RKO (cell line): ENCODE data around the gene PILRA.
"Not testable (repeated sequence)": the region's sequence is repeated elsewhere in the genome, so short reads cannot be mapped to it uniquely, and the experiment has no call there.

Experiments
- DNase-seq: peaks from one replicate; pipeline ENCODE4 v3.0.0-alpha.2; 2016; ENCODE audit warnings: low spot score

PILRA gene

DNA sequence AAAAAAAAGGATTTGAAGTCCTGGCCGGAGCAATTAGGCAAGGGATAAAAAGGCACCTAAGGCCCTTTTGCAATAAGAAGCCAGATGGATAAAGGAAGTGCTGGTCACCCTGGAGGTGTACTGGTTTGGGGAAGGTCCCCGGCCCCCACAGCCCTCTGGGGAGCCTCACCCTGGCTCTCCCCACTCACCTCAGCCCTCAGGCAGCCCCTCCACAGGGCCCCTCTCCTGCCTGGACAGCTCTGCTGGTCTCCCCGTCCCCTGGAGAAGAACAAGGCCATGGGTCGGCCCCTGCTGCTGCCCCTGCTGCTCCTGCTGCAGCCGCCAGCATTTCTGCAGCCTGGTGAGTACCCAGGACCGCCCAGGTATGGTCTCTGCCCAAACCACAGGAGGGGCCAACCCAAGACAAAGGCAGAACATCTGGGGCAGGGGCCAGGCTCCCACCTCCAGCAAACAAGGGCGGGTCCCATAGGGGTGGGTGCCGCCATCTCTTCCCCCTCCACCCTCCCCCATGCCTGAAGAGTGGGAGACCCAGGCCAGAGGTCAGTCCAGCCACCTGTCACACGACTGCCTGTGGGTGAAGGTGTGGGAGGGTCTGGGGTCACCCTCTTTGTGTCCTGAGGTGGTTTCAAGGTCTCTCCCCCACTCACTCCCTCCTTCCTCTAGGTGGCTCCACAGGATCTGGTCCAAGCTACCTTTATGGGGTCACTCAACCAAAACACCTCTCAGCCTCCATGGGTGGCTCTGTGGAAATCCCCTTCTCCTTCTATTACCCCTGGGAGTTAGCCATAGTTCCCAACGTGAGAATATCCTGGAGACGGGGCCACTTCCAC, 15.0 kb upstream of the PILRA start, which contains the start of gene PILRB:
Gene PILRB, plus strand, starts transcription at position 91 of the 830 bp plus-strand sequence. Its CDS starts 186 bp downstream, at position 277.
- no peak for DNase-seq

DNA sequence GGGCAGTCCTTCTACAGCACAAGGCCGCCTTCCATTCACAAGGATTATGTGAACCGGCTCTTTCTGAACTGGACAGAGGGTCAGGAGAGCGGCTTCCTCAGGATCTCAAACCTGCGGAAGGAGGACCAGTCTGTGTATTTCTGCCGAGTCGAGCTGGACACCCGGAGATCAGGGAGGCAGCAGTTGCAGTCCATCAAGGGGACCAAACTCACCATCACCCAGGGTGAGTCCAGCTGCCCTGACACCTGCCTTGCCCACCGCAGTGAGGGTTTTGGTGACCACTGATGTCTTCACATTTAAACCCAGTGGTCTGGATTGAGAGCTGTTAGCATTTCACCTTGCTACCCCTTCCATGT, 14.5 kb upstream of the PILRA start:
- DNase-seq, result no peak

DNA sequence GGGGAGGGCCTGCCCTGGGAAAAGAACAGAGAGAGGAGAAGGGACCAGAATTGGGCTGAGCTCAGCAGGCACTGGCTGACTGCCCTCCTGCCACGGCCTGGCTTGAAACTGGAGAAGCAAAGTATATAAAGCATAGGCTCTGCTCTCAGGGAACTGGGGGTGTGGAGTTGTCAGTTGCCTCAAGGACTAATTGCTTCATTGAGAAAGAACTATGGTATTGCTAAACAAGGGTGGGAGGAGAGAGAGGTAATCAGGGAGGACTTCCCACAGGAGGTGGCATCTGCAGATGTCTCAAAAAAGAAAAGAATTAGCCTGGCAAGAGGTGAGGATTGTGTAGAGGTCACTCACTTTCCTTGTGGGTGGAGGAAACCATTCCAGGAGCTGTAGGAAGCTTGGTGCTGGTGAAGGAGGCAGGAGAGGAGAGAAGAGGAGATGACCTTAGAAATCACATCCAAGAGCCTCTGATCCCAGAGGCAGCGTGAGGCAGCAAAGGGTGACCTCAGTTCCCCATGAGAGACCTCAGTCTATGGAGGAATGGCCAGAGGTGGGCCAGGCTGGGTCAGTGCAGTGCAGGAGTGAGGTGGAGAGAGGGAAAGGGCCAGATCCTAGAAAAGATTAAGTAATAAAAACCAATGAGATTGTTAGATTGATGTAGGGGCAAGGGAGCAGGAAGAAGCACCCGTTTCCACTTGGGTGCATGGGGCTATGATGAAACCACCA, 13.0 kb upstream of the PILRA start:
- no peak for DNase-seq

DNA sequence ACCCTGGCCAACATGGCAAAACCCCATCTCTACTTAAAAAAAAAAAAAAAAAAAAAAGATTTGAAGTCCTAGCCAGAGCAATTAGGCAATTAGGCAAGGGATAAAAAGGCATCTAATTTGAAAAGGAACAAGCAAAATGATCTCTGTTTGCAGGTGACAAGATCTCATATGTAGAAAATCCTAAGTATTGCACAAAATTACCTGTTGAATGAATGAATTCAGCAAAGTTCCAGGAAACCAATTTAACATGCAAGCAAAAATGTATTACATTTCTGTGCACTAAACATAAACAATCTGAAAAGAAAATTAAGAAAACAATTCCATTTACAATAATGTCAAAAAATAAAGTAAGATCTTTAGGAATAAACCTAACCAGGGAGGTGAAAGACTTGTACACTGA, 10.2 kb upstream of the PILRA start:
- no peak for DNase-seq

DNA sequence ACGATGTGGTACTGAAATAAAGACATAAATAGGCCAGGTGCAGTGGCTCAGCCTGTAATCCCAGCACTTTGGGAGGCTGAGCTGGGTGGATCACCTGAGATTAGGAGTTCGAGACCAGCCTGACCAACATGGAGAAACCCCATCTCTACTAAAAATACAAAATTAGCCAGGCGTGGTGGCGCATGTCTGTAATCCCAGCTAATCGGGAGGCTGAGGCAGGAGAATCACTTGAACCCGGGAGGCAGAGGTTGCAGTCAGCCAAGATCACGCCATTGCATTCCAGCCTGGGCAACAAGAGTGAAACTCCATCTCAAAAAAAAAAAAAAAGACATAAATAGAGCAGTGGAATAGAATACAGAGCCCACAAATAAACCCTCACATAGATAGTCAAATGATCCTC, 9.5 kb upstream of the PILRA start:
- DNase-seq, result not testable (repeated sequence)

DNA sequence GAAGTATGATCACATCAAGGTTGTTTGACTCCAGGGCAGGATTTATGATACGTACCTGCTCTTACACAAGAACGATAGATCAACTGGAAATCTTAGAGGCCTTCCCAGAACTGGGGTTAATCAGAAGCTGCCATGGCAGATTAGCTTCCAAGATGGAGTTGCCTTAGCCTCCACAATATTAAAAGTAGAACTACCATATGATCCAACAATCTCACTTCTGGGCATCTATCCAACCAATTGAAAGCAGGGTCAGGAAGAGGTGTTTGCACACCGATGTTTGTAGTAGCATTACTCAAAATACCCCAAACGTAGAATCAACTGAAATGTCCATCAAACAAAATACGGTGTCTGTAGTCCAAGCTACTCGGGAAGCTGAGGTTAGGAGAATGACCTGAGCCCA, 8.8 kb upstream of the PILRA start:
- DNase-seq, result no peak

DNA sequence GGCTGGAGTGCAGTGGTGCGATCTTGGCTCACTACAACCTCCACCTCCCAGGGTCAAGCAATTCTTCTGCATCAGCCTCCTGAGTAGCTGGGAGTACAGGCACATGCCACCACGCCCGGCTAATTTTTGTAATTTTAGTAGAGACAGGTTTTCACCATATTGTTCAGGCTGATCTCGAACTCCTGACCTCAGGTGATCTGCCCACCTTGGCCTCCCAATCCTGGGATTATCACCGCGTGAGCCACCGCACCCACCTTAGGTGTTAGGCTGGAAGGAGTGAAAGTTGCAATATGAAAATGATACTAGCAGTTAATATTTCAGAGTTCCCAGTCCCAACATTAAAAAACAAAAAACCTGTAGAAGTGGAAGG, 7.3 kb upstream of the PILRA start:
- DNase-seq, result not testable (repeated sequence)

DNA sequence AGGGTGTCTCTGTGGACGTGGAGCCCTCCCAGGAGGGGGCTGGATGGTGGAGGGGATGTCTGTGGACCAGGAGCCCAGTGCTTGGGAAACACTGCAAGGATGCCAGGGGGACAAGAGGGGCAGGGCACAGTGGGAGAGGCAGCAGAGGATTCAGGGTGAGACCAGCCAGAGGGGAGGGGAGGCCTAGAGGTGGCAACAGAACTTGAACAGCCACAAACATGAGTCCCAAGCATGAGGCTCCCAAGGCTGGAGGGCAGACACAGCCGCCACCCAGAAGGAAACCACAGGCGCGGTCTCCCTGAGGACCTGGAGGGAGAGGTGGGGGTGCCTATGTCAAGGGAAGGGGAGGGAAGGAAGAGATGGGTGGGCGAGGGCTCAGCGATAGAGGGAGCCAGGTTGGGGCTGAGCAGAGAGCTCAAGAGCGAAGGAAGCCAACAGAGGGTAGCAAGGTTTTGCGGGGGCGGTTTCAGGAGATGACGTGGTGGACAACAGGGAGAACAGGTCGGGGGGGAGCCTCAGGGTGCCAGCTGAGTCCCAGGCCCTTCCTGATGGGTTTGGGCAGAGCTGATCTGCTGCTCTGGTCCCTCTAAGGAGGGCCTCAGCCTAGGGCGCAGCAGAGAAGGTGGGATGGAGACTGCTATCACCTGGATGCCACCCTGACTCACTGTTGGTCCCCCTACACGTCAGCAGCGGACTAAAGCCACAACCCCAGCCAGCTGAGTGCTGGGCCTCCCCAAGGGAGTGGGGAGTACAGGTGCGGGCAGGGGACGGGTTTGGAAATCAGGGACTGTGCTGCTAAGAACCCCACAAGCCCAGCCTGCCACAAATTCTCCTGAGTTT, 6.7 kb upstream of the PILRA start:
- DNase-seq, result no peak

DNA sequence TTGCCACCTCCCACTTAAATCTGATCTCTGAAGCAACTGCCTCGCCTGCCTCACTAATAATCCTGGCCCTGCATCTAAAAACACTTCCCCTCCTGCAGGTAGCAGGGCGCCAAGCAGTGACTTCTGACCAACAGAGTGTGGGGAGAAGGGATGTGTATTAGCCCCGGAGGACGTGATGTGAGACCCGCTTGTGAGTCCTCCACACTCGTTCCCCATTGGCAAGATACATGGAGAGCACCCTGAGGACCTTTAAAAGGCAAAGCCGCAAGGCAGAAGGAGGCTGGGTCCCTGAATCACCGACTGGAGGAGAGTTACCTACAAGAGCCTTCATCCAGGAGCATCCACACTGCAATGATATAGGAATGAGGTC, 6.1 kb upstream of the PILRA start:
- no peak for DNase-seq

DNA sequence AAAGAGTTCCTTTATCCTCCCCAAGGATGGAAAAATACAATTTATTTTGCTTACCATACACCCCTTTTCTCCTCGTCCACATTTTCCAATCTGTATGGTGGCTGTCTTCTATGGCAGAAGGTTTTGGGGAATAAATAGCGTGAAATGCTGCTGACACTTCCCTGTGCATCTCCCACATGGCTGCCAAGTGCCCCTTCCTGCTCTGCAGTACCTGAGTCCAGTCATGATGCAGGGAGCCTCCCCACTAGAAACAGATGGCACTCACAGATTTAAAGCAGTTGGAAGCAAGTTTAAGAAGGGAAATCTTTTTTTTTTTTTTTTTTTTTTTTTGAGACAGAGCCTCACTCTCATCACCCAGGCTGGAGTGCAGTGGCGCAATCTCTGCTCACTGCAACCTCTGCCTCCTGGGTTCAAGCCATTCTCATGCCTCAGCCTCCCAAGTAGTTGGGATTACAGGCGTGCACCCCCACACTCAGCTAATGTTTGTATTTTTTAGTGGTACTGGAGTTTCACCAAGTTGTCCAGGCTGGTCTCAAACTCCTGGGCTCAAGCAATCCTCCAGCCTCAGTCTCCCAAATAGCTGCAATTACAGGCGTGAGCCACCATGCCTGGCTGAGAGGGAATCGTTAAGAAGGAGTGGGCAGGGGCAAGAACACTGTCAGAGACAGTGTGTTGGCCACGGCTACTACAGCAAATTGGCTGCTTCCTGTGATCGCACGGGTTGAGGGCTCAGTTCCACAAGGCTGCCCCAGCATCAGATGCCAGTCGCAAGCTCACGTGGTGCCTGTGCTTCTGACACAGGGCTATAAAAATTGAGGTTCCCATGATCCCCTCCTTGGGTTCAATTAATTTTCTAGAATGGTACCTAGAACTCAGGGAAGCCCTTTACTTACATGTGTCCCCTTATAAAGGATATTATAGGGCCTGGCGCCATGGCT, 5.3 kb upstream of the PILRA start:
- no peak for DNase-seq

DNA sequence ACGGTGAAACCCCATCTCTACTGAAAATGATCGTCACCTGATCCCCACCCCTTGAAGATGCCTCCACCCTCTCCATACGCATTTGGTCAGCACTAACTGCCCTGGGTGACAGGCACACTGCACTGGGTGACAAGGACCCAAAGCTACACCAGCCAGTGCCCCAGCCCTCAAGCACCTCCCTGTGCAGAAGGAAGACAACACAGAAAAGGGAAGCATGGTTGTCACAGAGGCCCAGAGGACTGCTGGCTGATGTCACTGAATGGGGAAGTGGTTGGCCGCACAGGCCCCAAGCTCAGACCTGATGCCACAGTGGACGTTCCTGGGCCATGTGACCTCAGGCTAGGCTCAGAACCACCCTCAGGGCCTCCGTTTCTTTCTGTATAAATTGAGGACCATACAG, 4.2 kb upstream of the PILRA start:
- no peak for DNase-seq

DNA sequence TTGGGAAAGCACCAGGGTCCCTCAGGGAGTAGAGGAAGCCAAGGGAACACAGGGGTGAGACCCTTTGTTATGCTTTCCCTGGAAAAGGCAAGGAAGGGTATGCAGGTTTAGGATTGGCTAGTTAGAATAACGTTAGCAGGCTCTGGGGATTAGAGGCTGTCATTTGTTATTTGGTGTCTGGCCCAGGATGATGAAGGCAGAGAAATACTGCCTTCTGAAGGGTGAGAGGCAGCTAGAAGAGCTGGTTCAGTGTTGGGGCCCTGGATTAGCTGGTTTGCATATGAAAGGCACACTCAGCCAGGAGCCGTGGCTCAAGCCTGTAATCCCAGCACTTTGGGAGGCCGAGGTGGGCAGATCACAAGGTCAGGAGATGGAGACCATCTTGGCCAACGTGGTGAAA, 3.0 kb upstream of the PILRA start:
- no peak for DNase-seq

DNA sequence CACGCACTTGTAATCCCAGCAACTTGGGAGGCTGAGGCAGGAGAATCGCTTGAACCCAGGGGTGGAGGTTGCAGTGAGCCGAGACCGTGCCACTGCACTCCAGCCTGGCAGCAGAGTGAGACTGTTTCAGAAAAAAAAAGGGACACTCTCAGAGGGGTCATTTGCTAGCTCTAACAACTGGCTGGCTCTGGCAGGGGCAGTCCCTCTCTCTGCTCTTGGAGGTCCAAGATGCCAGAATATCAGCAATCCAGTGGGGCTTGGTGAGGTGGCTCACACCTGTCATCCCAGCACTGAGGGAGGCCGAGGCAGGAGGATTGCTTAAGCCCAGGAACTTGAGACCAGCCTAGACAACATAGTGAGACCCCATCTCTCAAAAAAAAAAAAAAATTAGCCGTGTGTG, 2.5 kb upstream of the PILRA start:
- DNase-seq, result no peak

DNA sequence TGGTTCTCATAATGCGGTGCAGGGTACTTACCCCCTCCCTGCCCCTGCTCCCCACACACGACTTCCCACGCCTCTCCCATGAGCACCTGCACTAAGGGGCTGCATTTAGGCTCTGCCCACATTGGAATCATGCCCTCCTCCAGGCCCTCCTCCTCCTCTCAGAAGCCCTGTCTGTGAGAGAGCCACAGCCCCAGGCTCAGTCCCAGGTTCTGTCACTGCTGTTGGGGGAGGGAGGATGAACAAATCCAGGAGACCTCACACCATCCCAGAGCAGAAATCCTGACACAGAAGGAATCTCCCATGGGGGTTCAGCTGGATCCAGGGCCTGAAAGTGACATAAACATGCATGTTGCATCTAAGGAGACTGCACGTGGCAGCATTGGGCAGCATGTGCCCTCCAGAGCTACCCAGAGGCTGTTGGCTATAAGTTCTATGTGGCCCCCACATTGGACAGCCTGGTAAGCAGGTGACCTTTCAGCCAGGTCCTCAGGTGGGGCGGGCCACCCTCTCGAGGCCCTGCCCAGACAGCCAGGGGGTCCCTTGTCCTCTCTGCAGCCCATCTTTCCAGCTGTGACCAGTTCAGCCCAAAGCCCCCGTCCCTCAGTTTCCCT, 1.6 kb upstream of the PILRA start:
- no peak for DNase-seq

DNA sequence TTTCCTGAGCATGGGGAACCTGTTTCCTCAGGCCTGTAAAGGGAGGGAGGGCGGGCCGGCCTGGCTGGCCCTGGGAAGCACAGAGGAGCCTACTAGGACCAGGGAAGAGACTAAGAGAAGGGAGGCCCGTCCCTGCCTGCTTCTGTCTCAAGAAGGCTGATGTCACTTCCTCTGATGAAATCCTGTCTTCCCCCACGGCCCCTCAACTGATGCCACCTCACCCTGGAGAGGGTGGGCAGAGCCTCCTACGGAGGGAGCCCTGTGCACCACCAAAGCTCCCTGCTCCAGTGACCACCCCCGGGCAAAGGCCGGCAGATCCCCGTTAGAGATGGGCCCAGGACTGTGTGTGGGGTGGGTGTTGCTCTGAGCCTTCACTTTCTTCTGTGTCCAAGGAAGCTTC, 1.0 kb upstream of the PILRA start:
- DNase-seq, result peak; percentile 48

DNA sequence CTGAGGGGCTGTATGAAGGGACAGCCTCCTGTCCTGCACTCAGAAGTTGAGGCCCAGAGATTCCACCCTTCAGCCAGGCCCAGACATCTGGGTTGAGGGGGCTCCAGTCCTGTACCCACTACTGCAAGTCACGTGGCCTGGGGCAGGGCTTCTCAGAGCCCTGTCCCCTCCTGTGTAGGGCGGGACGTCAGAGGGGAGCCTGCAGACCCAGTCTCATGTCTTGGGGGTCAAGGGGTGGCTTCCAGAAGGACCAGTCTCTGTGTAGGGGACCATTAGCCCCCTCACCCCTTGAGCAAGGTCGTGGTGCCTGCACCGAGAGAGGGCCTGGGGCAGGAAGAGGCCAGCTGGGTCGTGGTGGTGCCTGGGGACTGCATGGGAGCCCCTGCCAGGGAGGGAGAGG, 593 bp upstream of the PILRA start:
- DNase-seq, result no peak

DNA sequence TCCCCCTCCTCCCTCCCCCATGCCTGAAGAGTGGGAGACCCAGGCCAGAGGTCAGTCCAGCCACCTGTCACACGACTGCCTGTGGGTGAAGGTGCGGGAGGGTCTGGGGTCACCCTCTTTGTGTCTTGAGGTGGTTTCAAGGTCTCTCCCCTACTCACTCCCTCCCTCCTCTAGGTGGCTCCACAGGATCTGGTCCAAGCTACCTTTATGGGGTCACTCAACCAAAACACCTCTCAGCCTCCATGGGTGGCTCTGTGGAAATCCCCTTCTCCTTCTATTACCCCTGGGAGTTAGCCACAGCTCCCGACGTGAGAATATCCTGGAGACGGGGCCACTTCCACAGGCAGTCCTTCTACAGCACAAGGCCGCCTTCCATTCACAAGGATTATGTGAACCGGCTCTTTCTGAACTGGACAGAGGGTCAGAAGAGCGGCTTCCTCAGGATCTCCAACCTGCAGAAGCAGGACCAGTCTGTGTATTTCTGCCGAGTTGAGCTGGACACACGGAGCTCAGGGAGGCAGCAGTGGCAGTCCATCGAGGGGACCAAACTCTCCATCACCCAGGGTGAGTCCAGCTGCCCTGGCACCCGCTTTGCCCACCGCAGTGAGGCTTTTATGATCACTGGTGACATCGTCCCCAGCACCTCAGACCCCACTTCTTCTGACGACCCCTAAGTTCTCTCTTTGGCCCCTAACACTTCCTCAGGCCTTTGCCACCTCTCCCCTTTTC, 747 bp downstream of the PILRA start:
- not testable (repeated sequence) for DNase-seq

DNA sequence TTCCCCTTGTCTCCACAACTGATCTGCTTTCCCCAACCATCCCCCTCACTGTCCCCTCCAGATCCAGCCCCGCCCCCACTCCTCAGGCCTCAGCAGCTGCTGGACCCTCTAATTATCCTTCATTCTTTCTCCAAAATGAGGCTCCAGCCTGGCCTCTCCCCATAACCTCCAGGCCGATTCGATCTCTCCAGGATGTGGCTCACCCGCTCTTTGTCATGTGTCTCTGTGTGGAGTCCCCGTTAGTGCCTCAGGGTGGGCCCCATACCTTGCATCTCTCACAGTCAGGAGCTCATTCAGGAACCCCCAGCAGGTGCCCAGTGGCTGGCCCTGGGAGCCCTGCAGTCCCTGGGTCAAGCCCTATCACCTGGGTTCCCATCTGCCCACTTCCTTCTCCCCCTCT, 1.3 kb downstream of the PILRA start:
- DNase-seq, result no peak

DNA sequence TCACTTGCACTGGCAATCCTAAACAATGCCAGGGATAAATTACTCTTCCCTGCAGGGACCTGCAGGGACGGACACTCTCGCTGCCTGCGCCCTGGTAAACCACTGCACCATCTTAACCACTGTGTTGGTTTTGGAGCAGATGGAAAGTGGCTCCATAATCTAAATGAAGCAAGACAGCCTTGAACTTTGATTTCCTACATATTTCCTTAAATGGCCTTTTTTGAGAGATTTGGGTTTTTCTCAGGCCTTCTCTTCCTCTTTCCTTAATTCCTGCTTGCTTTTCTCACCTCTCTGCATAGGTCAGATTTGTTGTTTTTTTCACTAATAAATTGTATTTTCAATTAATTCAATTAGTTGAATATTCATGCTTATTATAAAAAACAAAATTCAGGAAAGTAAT, 2.8 kb downstream of the PILRA start:
- DNase-seq, result no peak

DNA sequence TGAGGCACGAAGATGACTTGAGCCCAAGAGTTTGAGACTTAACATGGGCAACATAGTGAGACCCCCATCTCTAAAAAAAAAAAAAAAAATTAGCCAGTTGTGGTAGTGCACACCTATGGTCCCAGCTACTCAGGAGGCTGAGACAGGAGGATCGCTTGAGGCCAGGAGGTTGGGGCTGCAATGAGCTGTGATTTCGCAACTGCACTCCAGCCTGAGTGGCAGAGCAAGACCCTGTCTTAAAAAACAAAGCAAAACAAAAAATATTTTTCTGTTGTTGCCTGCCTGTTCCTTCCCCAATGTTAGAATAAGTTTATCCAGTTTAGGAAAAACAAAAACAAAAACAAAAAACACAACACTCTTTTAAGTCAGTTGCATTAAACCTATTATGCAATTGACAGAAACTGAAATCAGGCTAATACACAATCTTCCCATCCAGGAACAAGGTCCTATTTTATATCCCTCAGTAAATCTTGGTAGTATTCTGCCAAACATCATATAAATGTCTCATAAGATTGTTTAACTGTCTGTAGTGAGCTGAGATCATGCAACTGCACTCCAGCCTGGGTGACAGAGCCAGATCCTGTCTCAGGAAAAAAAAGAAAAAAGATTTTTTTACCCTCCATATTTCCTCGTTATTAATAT, 4.9 kb downstream of the PILRA start:
- no peak for DNase-seq
